Right atrium auricular region (tissue), 2 donors: ENCODE results near the gene PSMD11. TPM values are rescaled to one million over a fixed set of nuclear protein-coding genes. Genes with fewer than 3 reads are reported as not detected.

Experiments used
- DNase-seq: peaks from one replicate; pipeline ENCODE4 v3.0.0-alpha.2; 2019; ENCODE audit warnings: low spot score
- H3K27ac ChIP-seq, 2 donors: fragments of 200-600 bp; sonication (generic); 1 replicate in 1 of 2; 2 replicates in 1 of 2; pipeline ENCODE4 v1.5.1; 2016 to 2019
- H3K27me3 ChIP-seq, 2 donors: fragments of 200-600 bp; sonication (generic); one replicate each; pipeline versions ENCODE4 v1.5.1 to v1.6.0; 2017 to 2019
- H3K36me3 ChIP-seq: fragments of 200-600 bp; sonication (generic); one replicate; pipeline ENCODE4 v1.5.1; 2016
- H3K4me1 ChIP-seq, 2 donors: fragments of 200-600 bp; sonication (generic); one replicate each; pipeline versions ENCODE4 v1.5.1 to v1.6.0; 2017 to 2019
- H3K4me3 ChIP-seq, 2 donors: fragments of 200-600 bp; sonication (generic); 1 replicate in 1 of 2; 2 replicates in 1 of 2; pipeline ENCODE4 v1.5.1; 2017 to 2019; ENCODE audit warnings: mild to moderate bottlenecking in 1 of 2, moderate library complexity in 1 of 2
- H3K9me3 ChIP-seq, 2 donors: fragments of 200-600 bp; sonication (generic); one replicate each; pipeline ENCODE4 v1.5.1; 2019
- total RNA-seq, 2 donors: library from RNA; depleted of rRNA; stranded (reverse); fragments of >200 nt; gene quantifications; one replicate each; pipeline ENCODE4 v1.1.0, GENCODE V29; 2016
- TF ChIP-seq, protein P1 (sequence below), 2 donors: fragments of 200-600 bp; sonication (generic); IDR thresholded peaks; one replicate each; pipeline ENCODE4 v1.5.1; 2019; ENCODE audit warnings: antibody characterized with exemption in 2 of 2

Gene PSMD11
- total RNA-seq, 2 donors from 2014 or later, result 42.2 to 43.8 TPM

DNA sequence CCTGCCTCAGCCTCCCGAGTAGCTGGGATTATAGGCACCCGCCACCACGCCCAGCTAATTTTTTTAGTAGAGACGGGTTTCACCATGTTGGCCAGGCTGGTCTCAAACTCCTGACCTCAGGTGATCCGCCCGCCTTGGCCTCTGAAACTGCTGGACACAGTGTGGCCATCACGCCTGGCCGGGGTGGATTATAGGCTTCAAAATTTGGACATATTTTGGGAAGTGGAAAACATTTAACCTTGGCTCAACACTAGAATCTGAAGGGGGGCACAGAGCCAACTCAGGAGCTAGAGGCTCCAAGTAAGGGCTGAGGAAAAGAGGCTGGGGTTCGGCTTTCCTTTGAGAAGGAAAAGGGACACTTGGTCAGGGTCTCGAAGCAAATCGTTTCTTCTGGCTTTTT, 40.3 kb downstream of the PSMD11 start:
- no peaks in the 10 kb centered on the region for H3K9me3 ChIP-seq
- no peak for DNase-seq
- peak overlapping the region; percentile 21 to 62 for H3K27ac ChIP-seq
- no peak overlapping the region for H3K4me3 ChIP-seq
- TF ChIP-seq, protein P1, sequence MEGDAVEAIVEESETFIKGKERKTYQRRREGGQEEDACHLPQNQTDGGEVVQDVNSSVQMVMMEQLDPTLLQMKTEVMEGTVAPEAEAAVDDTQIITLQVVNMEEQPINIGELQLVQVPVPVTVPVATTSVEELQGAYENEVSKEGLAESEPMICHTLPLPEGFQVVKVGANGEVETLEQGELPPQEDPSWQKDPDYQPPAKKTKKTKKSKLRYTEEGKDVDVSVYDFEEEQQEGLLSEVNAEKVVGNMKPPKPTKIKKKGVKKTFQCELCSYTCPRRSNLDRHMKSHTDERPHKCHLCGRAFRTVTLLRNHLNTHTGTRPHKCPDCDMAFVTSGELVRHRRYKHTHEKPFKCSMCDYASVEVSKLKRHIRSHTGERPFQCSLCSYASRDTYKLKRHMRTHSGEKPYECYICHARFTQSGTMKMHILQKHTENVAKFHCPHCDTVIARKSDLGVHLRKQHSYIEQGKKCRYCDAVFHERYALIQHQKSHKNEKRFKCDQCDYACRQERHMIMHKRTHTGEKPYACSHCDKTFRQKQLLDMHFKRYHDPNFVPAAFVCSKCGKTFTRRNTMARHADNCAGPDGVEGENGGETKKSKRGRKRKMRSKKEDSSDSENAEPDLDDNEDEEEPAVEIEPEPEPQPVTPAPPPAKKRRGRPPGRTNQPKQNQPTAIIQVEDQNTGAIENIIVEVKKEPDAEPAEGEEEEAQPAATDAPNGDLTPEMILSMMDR (IDR thresholded peaks at IDR 0.05), result no peak
- H3K4me1 ChIP-seq, result peaks cover 0 to 37% of the 10 kb centered on the region in 2 donors
- H3K36me3 ChIP-seq, result peaks cover 32% of the 10 kb centered on the region
- no peaks in the 10 kb centered on the region for H3K27me3 ChIP-seq

DNA sequence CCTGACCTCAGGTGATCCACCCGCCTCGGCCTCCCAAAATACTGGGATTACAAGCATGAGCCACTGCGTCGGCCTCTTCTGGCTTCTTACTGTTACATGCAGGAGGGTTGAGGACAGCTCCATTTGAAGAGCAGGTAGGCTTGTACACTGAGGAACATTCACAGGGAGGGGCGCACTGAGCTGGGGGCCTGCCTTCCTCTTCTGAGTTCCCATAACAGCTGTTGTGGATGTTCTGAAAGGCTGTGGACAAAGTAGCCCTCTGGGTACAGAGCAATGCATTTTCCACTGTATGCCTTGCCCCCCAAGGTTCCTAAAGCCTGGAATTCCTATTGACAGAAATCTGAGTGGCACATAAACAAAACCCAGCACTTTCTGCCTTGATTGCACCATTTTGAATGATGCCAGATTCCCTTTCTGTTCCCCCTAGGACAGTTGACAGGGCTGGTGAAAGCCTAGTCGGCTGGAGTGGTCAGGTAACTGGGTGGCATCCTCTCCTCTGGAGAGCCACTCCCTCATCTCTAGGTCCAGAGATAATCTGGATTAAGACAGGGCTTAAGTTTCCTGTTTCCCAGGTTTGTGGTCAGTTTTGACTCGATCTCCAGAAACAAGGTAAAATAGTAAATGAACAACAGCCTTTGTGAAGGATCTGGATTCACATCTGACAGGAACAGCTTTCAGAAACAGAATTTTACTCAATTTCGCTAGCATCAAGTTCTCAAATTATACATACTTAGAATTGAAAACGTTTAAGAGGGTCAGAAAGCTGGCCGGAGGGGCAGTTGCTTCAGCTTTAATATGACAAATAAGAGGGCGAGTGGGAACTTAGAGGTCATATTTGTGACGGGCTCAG, 41.2 kb downstream of the PSMD11 start:
- H3K4me3 ChIP-seq, result peak overlapping the region in 1 of 2 donors; percentile 63
- H3K9me3 ChIP-seq, result no peaks in the 10 kb centered on the region
- no peak for DNase-seq
- peaks cover 23% of the 10 kb centered on the region for H3K36me3 ChIP-seq
- H3K4me1 ChIP-seq, result peaks cover 0 to 37% of the 10 kb centered on the region in 2 donors
- TF ChIP-seq, protein P1 (IDR thresholded peaks at IDR 0.05), result no peak
- H3K27me3 ChIP-seq, result no peaks in the 10 kb centered on the region
- peak overlapping the region; percentile 81 to 84 for H3K27ac ChIP-seq

DNA sequence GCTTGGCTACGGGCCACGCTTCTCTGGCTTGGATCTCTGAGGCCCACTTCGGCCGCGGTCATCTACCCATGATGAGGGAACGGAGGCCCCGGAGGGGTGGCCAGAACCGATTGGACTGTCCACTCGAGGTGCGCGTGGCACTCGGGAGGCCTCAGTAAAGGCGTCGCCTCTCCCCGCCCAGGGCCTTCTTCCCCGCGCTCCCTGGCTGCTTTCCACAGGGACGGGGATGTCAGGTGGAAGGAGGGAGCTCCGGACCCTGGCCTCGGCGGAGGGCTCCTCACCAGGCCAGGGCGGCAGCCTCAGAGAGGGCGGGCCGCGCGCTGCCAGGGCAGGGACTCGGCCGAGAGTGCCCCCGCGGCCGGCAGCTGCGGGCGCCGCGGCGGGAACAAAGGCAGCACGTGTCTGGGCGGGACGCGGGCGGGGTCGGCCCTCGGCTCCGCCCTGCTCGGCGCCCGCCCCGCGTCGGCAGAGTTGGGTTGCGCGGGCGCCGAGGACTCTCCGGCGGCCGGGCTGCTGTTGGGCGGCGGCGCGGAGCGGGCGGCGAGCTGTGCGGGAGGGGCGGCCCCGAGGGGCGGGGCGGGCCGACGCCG, 41.9 kb downstream of the PSMD11 start:
- DNase-seq, result peak; percentile 81
- TF ChIP-seq, protein P1 (IDR thresholded peaks at IDR 0.05), result no peak
- H3K9me3 ChIP-seq, result no peaks in the 10 kb centered on the region
- H3K36me3 ChIP-seq, result peaks cover 16% of the 10 kb centered on the region
- H3K4me3 ChIP-seq, result peak overlapping the region; percentile 50 to 63
- peaks cover 0 to 37% of the 10 kb centered on the region in 2 donors for H3K4me1 ChIP-seq
- H3K27me3 ChIP-seq, result no peaks in the 10 kb centered on the region
- peak overlapping the region; percentile 81 to 84 for H3K27ac ChIP-seq

DNA sequence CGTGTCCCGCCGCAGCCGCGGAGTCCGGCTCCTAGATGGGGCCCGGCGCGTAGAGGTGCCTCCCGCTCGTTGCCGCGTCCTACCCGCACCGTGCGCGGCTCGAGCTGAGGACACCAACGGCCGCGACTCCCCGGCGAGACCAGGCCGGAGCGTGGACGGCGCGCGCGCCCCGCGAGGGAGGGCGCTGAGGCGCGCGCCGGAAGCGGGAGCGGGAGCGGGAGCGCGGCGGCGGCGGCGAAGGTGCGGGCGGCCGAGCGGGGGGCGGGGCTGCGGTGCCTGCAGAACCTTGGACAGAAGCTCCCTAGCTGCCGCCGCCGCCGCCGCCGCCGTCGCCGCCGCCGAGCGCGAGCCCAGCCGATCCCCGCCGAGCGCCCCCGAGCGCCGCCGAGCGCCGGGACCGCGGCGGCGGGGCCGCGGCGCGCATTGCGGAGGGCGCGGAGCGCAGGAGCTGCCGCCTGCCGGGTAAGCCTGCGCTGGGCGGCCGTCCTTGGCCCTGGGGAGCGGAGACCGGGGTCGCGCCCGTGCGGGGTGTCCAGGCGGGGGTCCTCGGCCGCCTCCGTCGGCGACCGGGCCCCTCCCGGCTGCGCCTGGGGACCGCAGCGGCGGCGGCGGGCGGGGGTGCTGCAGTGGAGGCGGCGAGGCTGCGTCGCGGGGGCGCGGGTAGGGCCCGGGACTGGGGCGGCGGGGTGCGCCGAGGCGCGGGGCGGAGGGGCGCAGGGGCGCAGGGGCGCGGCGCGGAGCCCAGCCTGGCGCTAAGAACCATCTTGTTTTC, 42.6 kb downstream of the PSMD11 start, which contains the start of gene CDK5R1:
Gene CDK5R1 (plus strand): TSS at position 293 of the 772 bp plus-strand sequence. CDS start 628 bp downstream, outside the sequence.
- H3K27ac ChIP-seq, result peak within 1 kb of the TSS; percentile 81 to 84
- TF ChIP-seq, protein P1 (IDR thresholded peaks at IDR 0.05), result no peak
- H3K9me3 ChIP-seq, result no peaks in the 10 kb centered on the region
- H3K4me3 ChIP-seq, result peak within 1 kb of the TSS; percentile 50 to 63
- DNase-seq, result peak; percentile 57
- peaks cover 0 to 37% of the 10 kb centered on the region in 2 donors for H3K4me1 ChIP-seq
- peaks cover 9% of the 10 kb centered on the region for H3K36me3 ChIP-seq
- no peaks in the 10 kb centered on the region for H3K27me3 ChIP-seq

DNA sequence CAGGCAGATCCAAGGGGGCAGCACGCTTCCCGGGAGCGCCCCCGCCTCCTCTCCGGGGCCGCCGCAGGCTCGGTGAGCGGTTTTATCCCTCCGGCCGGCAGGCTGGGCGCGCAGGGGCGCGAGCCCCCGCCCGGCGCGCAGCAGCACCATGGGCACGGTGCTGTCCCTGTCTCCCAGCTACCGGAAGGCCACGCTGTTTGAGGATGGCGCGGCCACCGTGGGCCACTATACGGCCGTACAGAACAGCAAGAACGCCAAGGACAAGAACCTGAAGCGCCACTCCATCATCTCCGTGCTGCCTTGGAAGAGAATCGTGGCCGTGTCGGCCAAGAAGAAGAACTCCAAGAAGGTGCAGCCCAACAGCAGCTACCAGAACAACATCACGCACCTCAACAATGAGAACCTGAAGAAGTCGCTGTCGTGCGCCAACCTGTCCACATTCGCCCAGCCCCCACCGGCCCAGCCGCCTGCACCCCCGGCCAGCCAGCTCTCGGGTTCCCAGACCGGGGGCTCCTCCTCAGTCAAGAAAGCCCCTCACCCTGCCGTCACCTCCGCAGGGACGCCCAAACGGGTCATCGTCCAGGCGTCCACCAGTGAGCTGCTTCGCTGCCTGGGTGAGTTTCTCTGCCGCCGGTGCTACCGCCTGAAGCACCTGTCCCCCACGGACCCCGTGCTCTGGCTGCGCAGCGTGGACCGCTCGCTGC, 43.3 kb downstream of the PSMD11 start:
- peak overlapping the region in 1 of 2 donors; percentile 14 for H3K27ac ChIP-seq

More for the DNA sequence above, 43.3 kb downstream of the PSMD11 start:
- Histone ChIP-seq H3K9me3 (no peaks in the 10 kb centered on the region), H3K4me1 (peaks cover 0 to 40% of the 10 kb centered on the region in 2 donors), H3K36me3 (peaks cover 2% of the 10 kb centered on the region), H3K27me3 (no peaks in the 10 kb centered on the region), H3K4me3 (peak overlapping the region; percentile 42 to 63)
- DNase-seq, result no peak
- TF ChIP-seq, protein P1 (IDR thresholded peaks at IDR 0.05), result no peak
